MM.1S (cell line): ENCODE results near the gene ASIC5.

Experiments
- DNase-seq: peaks from one replicate; pipeline ENCODE4 v3.0.0-alpha.2; 2015
- H2AFZ ChIP-seq: fragments of 300-600 bp; sonication (generic); 2 replicates; pipeline ENCODE4 v1.6.0; 2016; ENCODE audit warnings: antibody characterized with exemption, low read length
- H3F3A ChIP-seq: fragments of 300-600 bp; sonication (generic); 2 replicates; pipeline ENCODE4 v1.6.1; 2016; ENCODE audit warnings: mild to moderate bottlenecking, antibody characterized with exemption, low read length, moderate library complexity, mixed read lengths; ENCODE audit not compliant: insufficient read depth
- H3K27ac ChIP-seq: fragments of 300-600 bp; sonication (generic); 2 replicates; pipeline ENCODE4 v1.5.1; 2016; ENCODE audit warnings: mild to moderate bottlenecking, low read length
- H3K27me3 ChIP-seq: fragments of 300-600 bp; sonication (generic); replicated peaks from 2 replicates; pipeline ENCODE4 v1.6.0; 2016; ENCODE audit warnings: low read length; ENCODE audit not compliant: insufficient read depth
- H3K36me3 ChIP-seq: fragments of 300-600 bp; sonication (generic); replicated peaks from 2 replicates; pipeline ENCODE4 v1.6.1; 2016; ENCODE audit warnings: mild to moderate bottlenecking, low read length, mixed read lengths; ENCODE audit not compliant: insufficient read depth
- H3K4me1 ChIP-seq: fragments of 300-600 bp; sonication (generic); 2 replicates; pipeline ENCODE4 v1.6.1; 2016; ENCODE audit warnings: low read length, mixed read lengths
- H3K4me2 ChIP-seq: fragments of 300-600 bp; sonication (generic); 2 replicates; pipeline ENCODE4 v1.6.0; 2016; ENCODE audit warnings: low read depth, low read length
- H3K4me3 ChIP-seq: fragments of 300-600 bp; sonication (generic); 2 replicates; pipeline ENCODE4 v1.5.1; 2016; ENCODE audit warnings: low read length, mixed read lengths
- H3K79me2 ChIP-seq: fragments of 300-600 bp; sonication (generic); 2 replicates; pipeline ENCODE4 v1.6.1; 2016; ENCODE audit warnings: mixed run types, low read length, mixed read lengths
- H3K9ac ChIP-seq: fragments of 300-600 bp; sonication (generic); 2 replicates; pipeline ENCODE4 v1.6.1; 2016; ENCODE audit warnings: low read length, mixed read lengths
- H3K9me2 ChIP-seq: fragments of 300-600 bp; sonication (generic); replicated peaks from 2 replicates; pipeline ENCODE4 v1.6.1; 2016; ENCODE audit warnings: mild to moderate bottlenecking, low read length, mixed read lengths; ENCODE audit not compliant: insufficient read depth
- H3K9me3 ChIP-seq: fragments of 300-600 bp; sonication (generic); replicated peaks from 2 replicates; pipeline ENCODE4 v1.6.1; 2016; ENCODE audit warnings: mild to moderate bottlenecking, low read length, mixed read lengths; ENCODE audit not compliant: insufficient read depth
- H4K20me1 ChIP-seq: fragments of 300-600 bp; sonication (generic); 2 replicates; pipeline ENCODE4 v1.6.1; 2016; ENCODE audit warnings: mild to moderate bottlenecking, low read length, moderate library complexity, mixed read lengths; ENCODE audit not compliant: insufficient read depth
- EZH2 ChIP-seq: fragments of 300-600 bp; sonication (generic); optimal IDR thresholded peaks from 2 replicates; pipeline ENCODE3; 2017; ENCODE audit warnings: low read depth, mild to moderate bottlenecking, antibody characterized with exemption, low read length, mixed read lengths
- EZH2phosphoT487 ChIP-seq: fragments of 300-600 bp; sonication (generic); IDR thresholded peaks from 2 replicates; pipeline ENCODE4 v1.6.1; 2018; ENCODE audit warnings: antibody characterized with exemption, low read length
- TF ChIP-seq, protein P1 (sequence below): fragments of 300-600 bp; sonication (generic); IDR thresholded peaks from 2 replicates; pipeline ENCODE4 v1.5.1; 2016; ENCODE audit warnings: antibody characterized with exemption, low read length, mixed read lengths

ASIC5 gene

DNA sequence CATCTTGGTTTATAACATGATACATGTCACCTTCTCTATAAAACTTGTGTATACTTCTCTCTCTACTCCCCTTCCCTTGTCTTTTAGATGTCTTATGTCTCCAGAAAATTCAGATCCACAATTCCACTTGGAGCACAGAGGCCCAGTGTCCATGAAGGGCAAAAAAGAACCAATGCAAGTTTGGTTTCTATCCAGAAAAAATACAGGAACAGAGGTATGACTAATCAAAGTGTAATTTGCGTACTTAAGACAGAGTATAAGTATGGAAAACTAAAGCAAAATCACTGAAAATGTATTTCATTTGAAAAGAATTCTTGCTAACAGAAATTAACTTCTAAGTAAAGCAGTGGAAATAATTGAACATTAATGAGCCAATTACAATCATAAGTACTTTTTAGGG, 61.1 kb downstream of the ASIC5 start:
- Histone ChIP-seq H3K4me3 (no peak overlapping the region), H2AFZ (no peak overlapping the region), H4K20me1 (no peaks in the 10 kb centered on the region), H3K4me2 (no peak overlapping the region), H3F3A (no peaks in the 10 kb centered on the region), H3K4me1 (no peaks in the 10 kb centered on the region), H3K9ac (no peak overlapping the region), H3K9me2 (no peaks in the 10 kb centered on the region), H3K36me3 (no peaks in the 10 kb centered on the region), H3K9me3 (no peaks in the 10 kb centered on the region), H3K79me2 (no peaks in the 10 kb centered on the region), H3K27me3 (no peaks in the 10 kb centered on the region), H3K27ac (no peak overlapping the region)
- DNase-seq: no peak
- TF ChIP-seq EZH2 (no peak), EZH2phosphoT487 (no peak)
- TF ChIP-seq, protein P1, sequence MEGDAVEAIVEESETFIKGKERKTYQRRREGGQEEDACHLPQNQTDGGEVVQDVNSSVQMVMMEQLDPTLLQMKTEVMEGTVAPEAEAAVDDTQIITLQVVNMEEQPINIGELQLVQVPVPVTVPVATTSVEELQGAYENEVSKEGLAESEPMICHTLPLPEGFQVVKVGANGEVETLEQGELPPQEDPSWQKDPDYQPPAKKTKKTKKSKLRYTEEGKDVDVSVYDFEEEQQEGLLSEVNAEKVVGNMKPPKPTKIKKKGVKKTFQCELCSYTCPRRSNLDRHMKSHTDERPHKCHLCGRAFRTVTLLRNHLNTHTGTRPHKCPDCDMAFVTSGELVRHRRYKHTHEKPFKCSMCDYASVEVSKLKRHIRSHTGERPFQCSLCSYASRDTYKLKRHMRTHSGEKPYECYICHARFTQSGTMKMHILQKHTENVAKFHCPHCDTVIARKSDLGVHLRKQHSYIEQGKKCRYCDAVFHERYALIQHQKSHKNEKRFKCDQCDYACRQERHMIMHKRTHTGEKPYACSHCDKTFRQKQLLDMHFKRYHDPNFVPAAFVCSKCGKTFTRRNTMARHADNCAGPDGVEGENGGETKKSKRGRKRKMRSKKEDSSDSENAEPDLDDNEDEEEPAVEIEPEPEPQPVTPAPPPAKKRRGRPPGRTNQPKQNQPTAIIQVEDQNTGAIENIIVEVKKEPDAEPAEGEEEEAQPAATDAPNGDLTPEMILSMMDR: no peak

DNA sequence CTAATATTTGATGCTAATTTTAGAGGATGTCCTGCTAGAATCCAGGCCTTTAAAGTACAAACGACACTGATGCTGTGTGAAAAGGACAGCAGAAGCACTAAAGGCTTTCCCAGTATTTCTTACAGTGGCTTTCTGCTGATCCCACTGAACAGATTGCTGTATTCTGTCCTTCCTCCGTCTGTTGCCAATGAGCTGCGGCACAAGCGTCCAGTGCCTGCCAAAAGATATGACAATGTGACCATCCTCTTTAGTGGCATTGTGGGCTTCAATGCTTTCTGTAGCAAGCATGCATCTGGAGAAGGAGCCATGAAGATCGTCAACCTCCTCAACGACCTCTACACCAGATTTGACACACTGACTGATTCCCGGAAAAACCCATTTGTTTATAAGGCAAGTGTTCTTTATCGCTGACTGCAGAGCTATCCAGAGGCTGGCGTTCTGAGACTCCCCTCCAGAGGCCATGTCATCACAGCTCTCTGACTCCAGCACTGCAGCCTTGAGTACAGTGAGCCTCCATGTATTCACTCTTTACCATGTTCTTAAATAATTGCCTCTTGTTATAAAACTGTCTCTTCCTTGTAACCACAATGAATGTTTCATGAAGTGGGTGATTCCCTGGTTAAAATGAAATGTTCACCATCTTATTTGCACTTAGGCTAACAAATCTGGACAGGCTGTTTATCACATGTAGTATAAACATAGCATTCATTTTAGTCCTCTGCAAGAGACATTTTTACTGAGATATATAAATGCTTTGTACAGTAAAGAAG, 63.7 kb downstream of the ASIC5 start:
- Histone ChIP-seq H2AFZ (no peak overlapping the region), H3K4me1 (no peaks in the 10 kb centered on the region)

DNA sequence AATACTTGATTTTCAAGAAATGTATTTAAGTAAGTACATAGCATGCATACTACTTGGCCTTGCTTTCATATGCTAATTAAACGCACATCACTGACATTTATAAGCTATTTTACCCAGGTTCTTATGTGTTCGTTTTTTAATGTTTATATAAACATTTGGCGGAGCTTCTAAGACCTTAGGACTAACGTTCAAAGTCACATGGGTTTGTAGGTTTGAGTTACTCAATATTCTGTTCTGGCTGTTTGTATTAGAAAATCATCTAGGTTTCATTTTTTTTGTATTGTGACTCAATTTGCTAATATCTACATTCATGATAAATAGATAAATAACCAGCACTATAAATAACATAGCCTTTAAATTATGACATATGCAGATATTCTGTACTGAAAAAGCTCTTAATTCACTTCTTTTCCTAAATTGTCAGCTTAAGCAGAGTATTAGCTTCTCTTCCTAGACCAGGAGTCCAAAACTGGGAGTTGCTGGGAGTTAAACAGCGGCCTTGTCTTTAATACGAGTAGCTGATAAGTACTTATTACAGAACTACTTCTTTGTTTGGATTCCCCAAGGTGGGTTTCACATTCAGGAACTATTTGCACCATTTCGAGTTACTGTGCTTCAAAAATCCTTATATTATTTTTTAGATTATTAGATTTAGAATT, 65.3 kb downstream of the ASIC5 start:
- no peak for DNase-seq
- Histone ChIP-seq H3K27me3 (no peaks in the 10 kb centered on the region), H3K79me2 (no peaks in the 10 kb centered on the region), H3K4me2 (no peak overlapping the region), H3K27ac (no peak overlapping the region), H3K4me1 (no peaks in the 10 kb centered on the region), H4K20me1 (no peaks in the 10 kb centered on the region), H3K9me3 (no peaks in the 10 kb centered on the region), H3K4me3 (no peak overlapping the region), H3F3A (no peaks in the 10 kb centered on the region), H3K9ac (no peak overlapping the region), H3K9me2 (no peaks in the 10 kb centered on the region), H3K36me3 (no peaks in the 10 kb centered on the region), H2AFZ (no peak overlapping the region)
- no peak for TF ChIP-seq EZH2phosphoT487
- TF ChIP-seq, protein P1: no peak
- no peak for TF ChIP-seq EZH2

More for the DNA sequence above, 63.7 kb downstream of the ASIC5 start:
- Histone ChIP-seq H3K27me3 (no peaks in the 10 kb centered on the region), H3K9me2 (no peaks in the 10 kb centered on the region), H3K27ac (no peak overlapping the region), H3K9me3 (no peaks in the 10 kb centered on the region), H3K4me3 (no peak overlapping the region), H3F3A (no peaks in the 10 kb centered on the region), H3K9ac (no peak overlapping the region), H3K36me3 (no peaks in the 10 kb centered on the region), H3K79me2 (no peaks in the 10 kb centered on the region), H3K4me2 (no peak overlapping the region), H4K20me1 (no peaks in the 10 kb centered on the region)
- TF ChIP-seq EZH2: no peak
- no peak for TF ChIP-seq EZH2phosphoT487
- DNase-seq: no peak

DNA sequence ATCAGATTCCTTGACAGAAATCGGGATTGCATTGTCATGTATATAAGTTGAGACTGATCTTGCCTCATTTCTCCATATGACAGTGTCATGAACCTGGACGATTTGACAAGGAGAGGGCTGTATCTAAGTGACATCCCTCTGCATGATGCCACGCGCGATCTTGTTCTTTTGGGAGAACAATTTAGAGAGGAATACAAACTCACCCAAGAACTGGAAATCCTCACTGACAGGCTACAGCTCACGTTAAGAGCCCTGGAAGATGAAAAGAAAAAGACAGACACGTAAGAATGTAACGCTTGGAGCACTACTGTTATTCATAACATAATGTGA, 66.3 kb downstream of the ASIC5 start:
- Histone ChIP-seq H3K27me3 (no peaks in the 10 kb centered on the region), H3K9me3 (no peaks in the 10 kb centered on the region), H3K4me3 (no peak overlapping the region), H2AFZ (no peak overlapping the region), H4K20me1 (no peaks in the 10 kb centered on the region), H3K79me2 (no peaks in the 10 kb centered on the region), H3K27ac (no peak overlapping the region), H3K9me2 (no peaks in the 10 kb centered on the region), H3F3A (no peaks in the 10 kb centered on the region), H3K4me2 (no peak overlapping the region), H3K9ac (no peak overlapping the region), H3K36me3 (no peaks in the 10 kb centered on the region), H3K4me1 (no peaks in the 10 kb centered on the region)
- no peak for DNase-seq
- TF ChIP-seq EZH2phosphoT487 (no peak), EZH2 (no peak)
- TF ChIP-seq, protein P1: no peak
